CD4-positive, CD25-positive, alpha-beta regulatory T cell (primary cell): ENCODE data around the gene TECPR2. TPM values are rescaled to one million over a fixed set of nuclear protein-coding genes. Genes with fewer than 3 reads are reported as not detected.

Source experiments
- ATAC-seq, 2 donors: fragments of 150-1000 bp; cut with Tn5 transposase; one replicate each; pipeline ENCODE4 v1.10.0; 2021; ENCODE audit warnings: low read depth in 2 of 2, moderate number of reproducible peaks in 2 of 2, moderate library complexity in 1 of 2
- DNase-seq, 3 donors: peaks; one replicate each; pipeline versions ENCODE4 v3.0.0 to v3.0.0-alpha.2; 2012 to 2022; ENCODE audit warnings: mixed read lengths in 1 of 3
- H3K27ac ChIP-seq: one replicate; pipeline ENCODE4 v1.7.0; 2013; ENCODE audit warnings: mild to moderate bottlenecking, low read length; ENCODE audit not compliant: insufficient read depth, poor library complexity, severe bottlenecking
- H3K27me3 ChIP-seq: one replicate; pipeline ENCODE4 v1.7.0; 2013; ENCODE audit warnings: low read length; ENCODE audit not compliant: control insufficient read depth, insufficient read depth
- H3K36me3 ChIP-seq: one replicate; pipeline ENCODE4 v1.7.0; 2013; ENCODE audit warnings: mild to moderate bottlenecking, low read length, moderate library complexity; ENCODE audit not compliant: control insufficient read depth, insufficient read depth
- H3K4me1 ChIP-seq: 2 replicates; pipeline ENCODE4 v1.7.0; 2013; ENCODE audit warnings: mild to moderate bottlenecking, low read length; ENCODE audit not compliant: insufficient read depth, control insufficient read depth, poor library complexity, severe bottlenecking
- H3K4me3 ChIP-seq: one replicate; pipeline ENCODE4 v1.7.0; 2013; ENCODE audit warnings: low read depth, mild to moderate bottlenecking, low read length, moderate library complexity
- H3K9me3 ChIP-seq, 2 experiments: 1 replicate in 1 of 2; 2 replicates in 1 of 2; pipeline ENCODE4 v1.7.0; 2013; ENCODE audit warnings: low read length in 2 of 2, mild to moderate bottlenecking in 1 of 2, moderate library complexity in 1 of 2; ENCODE audit not compliant: control insufficient read depth in 2 of 2
- H3K27ac Mint-ChIP-seq, 3 donors: one replicate each; pipeline ENCODE4 v1.8.0; 2020 to 2022; ENCODE audit warnings: mild to moderate bottlenecking in 3 of 3, mixed read lengths in 3 of 3, moderate library complexity in 2 of 3
- H3K27me3 Mint-ChIP-seq: one replicate; pipeline ENCODE4 v1.8.0; 2022; ENCODE audit warnings: mild to moderate bottlenecking, mixed read lengths
- H3K36me3 Mint-ChIP-seq: one replicate; pipeline ENCODE4 v1.8.0; 2020; ENCODE audit warnings: mixed read lengths
- H3K4me1 Mint-ChIP-seq, 4 donors: one replicate each; pipeline ENCODE4 v1.8.0; 2020 to 2022; ENCODE audit warnings: mixed read lengths in 4 of 4, mild to moderate bottlenecking in 1 of 4
- H3K4me3 Mint-ChIP-seq, 4 donors: one replicate each; pipeline ENCODE4 v1.8.0; 2020 to 2022; ENCODE audit warnings: mild to moderate bottlenecking in 4 of 4, mixed read lengths in 4 of 4, moderate library complexity in 3 of 4
- H3K9me3 Mint-ChIP-seq, 7 donors: one replicate each; pipeline ENCODE4 v1.8.0; 2020 to 2022; ENCODE audit warnings: mixed read lengths in 7 of 7, mild to moderate bottlenecking in 3 of 7, moderate library complexity in 2 of 7
- polyA plus RNA-seq, 4 donors: library from polyadenylated mRNA; unstranded; fragments of 300-500 nt; fragmentation: Illumina TruSeq; gene quantifications; one replicate each; pipeline ENCODE4 v1.2.3, GENCODE V29; 2021
- total RNA-seq: library from RNA; stranded (reverse); gene quantifications from one replicate; pipeline ENCODE4 v1.2.3, GENCODE V29; 2022

TECPR2 gene
- total and polyA plus RNA-seq, 5 donors from 2014 or later, result 2.4 to 12.7 (median 2.9) TPM

DNA sequence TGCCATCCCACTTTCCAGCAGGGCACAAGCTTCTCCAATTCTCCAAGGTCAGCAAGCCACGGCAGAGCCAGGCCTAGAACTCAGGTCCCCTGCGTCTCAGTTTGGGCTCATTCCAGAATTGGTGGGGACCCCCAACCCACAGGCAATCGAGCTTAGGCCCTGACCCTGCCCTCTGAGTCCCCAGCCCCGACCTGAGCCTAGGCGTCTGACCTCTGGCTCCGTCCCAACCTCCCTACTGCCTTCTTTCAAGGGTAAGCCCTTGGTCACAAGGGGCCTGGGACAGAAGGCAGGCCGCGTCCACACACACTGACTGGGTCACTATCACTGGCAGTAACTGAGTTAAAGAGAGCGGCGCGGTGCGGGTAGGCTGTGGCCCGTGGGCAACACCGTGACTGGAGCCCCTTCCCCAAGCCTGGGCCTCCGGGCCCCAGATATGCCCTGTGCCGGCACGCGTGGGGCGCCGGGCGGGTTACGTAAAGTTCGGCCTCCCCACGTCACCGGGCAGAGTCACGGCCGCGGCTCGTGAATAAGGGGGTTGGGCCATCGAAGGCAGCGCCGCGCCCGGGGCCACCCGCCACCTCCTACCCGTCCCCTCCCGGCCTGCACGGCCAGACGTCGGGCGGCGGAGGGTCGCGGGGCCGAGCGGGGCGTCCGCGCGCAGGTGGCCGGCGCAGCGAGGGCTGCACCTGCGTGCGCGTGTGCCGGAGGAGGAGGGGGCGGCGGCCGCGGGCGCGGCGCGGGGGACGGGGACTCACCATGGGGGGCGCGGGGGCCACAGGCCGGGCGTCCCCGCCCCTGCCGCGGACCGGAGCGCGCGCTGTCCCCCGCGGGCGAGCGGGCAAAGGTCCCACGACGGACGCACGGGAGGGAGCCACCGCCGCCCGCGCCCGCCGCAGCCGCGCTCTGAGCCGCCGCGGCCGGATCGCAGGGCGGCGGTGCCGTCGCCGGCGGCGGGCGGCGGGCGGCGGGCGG, 146.3 kb downstream of the TECPR2 start:
- no peaks in the 10 kb centered on the region for H3K36me3 Mint-ChIP-seq
- Histone ChIP-seq H3K27me3 (no peaks in the 10 kb centered on the region), H3K36me3 (no peaks in the 10 kb centered on the region), H3K9me3 (no peaks in the 10 kb centered on the region), H3K4me3 (no peak overlapping the region), H3K4me1 (peaks cover 15% of the 10 kb centered on the region), H3K27ac (peak overlapping the region; percentile 62)
- peak overlapping the region in 2 of 3 donors; percentile 27 to 89 for H3K27ac Mint-ChIP-seq
- H3K9me3 Mint-ChIP-seq, result peaks cover 0 to 1% (median 0%) of the 10 kb centered on the region in 7 donors
- ATAC-seq, result peak; percentile 4 to 28
- no peaks in the 10 kb centered on the region for H3K27me3 Mint-ChIP-seq
- H3K4me1 Mint-ChIP-seq, result peaks cover 0 to 23% (median 4%) of the 10 kb centered on the region in 4 donors
- peak overlapping the region; percentile 73 to 87 (median 78) for H3K4me3 Mint-ChIP-seq
- DNase-seq, result peak in 2 of 3 donors; percentile 38 to 50

DNA sequence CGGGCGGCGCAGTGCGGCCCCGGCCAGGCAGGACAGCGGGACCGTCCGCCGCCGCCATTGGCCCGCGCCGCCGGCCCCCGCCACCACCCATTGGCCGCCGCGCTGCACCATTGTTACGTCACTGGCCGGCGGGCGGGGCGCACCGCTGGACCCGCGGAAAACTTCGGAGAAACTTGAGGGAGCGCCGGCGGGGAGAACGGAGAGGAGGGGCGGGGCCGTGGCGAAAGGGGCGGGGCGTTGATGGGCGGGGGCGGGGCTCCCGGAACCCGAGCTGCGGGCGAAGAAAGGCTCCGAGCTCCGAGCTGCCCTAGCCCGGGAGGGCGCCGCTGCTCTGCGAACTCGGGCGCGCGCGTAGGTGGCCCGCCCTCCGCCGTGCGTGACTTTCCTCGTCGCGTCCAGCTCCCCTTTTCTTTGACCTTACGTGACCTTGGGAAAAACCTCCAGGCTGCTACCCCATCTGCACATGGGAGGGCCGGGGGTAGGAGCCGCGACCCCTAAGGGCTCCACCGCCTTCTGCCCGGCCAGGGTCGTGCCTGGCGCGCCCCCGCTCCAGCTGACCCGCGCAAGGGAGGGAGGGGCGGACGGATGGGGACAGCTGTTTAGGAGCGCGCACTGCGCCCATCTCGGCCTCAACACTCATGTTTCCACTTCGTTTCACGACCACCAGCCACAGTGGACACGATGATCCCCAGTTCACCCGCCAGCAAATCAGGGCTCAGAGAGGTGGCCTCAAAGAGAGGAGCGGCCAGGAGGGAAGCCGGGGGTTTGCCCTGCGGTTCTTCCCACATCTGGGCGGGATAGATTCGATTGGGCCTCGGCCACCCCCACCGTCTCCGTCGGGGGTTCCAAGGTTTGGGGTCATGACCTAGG, 147.2 kb downstream of the TECPR2 start, which contains the start of gene ANKRD9:
TSS of gene ANKRD9 (minus strand) at position 31 of the 870 bp plus-strand sequence. CDS start 1,887 bp downstream, outside the sequence.
- H3K9me3 Mint-ChIP-seq, result no peaks in the 10 kb centered on the region
- peak; percentile 65 to 92 (median 83) for DNase-seq
- H3K4me1 ChIP-seq, result peaks cover 15% of the 10 kb centered on the region
- no peaks in the 10 kb centered on the region for H3K27me3 ChIP-seq
- no peaks in the 10 kb centered on the region for H3K9me3 ChIP-seq
- no peaks in the 10 kb centered on the region for H3K36me3 ChIP-seq
- no peaks in the 10 kb centered on the region for H3K36me3 Mint-ChIP-seq
- H3K4me1 Mint-ChIP-seq, result peaks cover 0 to 23% (median 4%) of the 10 kb centered on the region in 4 donors
- peak within 1 kb of the TSS; percentile 62 for H3K27ac ChIP-seq
- H3K27me3 Mint-ChIP-seq, result no peaks in the 10 kb centered on the region
- H3K4me3 Mint-ChIP-seq, result peak within 1 kb of the TSS; percentile 87 to 91 (median 88)
- H3K27ac Mint-ChIP-seq, result peak within 1 kb of the TSS; percentile 27 to 89 (median 89)
- peak within 1 kb of the TSS; percentile 48 for H3K4me3 ChIP-seq
- ATAC-seq, result peak; percentile 76 to 82

- Mint-ChIP-seq H3K4me1 (peaks cover 0 to 23% (median 4%) of the 10 kb centered on the region in 4 donors), H3K27ac (peak overlapping the region in 2 of 3 donors; percentile 14 to 85)
Observed at GRCh38 chr14:102510616-102511520, 148.1 kb downstream of the TECPR2 start.

DNA sequence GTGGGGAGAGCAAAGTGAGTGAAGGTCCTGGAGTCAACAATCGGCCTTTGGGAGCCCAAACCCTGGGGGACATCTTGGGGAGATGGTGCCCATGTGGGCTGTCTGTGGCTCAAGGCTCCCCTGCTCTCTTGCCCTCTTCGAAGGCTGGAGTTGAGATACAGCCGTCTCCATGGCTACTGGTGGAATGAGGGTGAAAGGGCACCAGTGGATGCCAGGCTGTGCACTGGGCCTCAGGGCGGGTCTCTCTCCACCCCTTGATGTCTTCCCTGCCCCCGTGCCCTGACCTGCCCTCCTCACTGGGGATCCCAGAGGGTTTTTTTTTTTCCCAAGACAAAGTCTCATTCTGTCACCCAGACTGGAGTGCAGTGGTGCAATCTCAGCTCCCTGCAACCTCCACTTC, 148.8 kb downstream of the TECPR2 start:
- H3K36me3 ChIP-seq, result no peaks in the 10 kb centered on the region
- ATAC-seq (no peak), DNase-seq (no peak)
- no peaks in the 10 kb centered on the region for H3K27me3 ChIP-seq
- Mint-ChIP-seq H3K9me3 (no peaks in the 10 kb centered on the region), H3K27me3 (peaks cover 5% of the 10 kb centered on the region), H3K4me1 (peaks cover 0 to 27% (median 6%) of the 10 kb centered on the region in 4 donors), H3K27ac (peak overlapping the region in 1 of 3 donors; percentile 14), H3K36me3 (no peaks in the 10 kb centered on the region), H3K4me3 (peak overlapping the region; percentile 33 to 89 (median 79))
- no peak overlapping the region for H3K4me3 ChIP-seq
- H3K27ac ChIP-seq, result no peak overlapping the region
- peaks cover 18% of the 10 kb centered on the region for H3K4me1 ChIP-seq
- H3K9me3 ChIP-seq, result no peaks in the 10 kb centered on the region

More at GRCh38 chr14:102510616-102511520, 148.1 kb downstream of the TECPR2 start:
- Mint-ChIP-seq H3K9me3 (no peaks in the 10 kb centered on the region), H3K27me3 (no peaks in the 10 kb centered on the region), H3K36me3 (no peaks in the 10 kb centered on the region), H3K4me3 (peak overlapping the region; percentile 87 to 91 (median 88))
- no peaks in the 10 kb centered on the region for H3K36me3 ChIP-seq
- no peaks in the 10 kb centered on the region for H3K9me3 ChIP-seq
- H3K27me3 ChIP-seq, result no peaks in the 10 kb centered on the region
- ATAC-seq, result no peak
- peaks cover 15% of the 10 kb centered on the region for H3K4me1 ChIP-seq
- peak overlapping the region; percentile 41 for H3K27ac ChIP-seq
- DNase-seq, result peak in 1 of 3 donors; percentile 39
- H3K4me3 ChIP-seq, result peak overlapping the region; percentile 48

DNA sequence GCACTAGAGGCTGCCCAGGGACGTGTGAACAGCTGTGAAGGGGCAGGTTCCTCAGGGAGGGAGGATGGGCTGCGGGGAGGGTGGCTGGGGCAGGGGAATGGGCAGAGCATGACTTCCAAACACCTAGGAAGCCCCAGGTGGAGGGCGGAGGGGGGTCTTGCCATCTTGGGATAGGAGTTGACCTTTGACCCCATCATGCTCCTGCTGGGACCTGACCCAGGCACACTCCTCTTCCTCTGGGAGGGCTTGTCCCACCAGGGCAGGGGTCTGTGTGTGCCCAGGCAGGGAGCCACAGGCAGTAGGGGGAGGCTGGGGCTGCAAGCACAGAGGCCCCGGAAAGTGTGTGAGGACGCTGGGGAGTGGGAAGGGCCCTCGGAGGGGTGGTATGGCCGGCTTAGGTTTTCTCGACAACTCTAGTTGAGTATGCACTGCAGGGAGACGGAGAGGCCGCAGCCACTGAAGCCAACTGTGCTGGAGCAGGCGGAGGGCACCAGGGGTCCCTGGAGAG, 150.1 kb downstream of the TECPR2 start:
- Mint-ChIP-seq H3K36me3 (no peaks in the 10 kb centered on the region), H3K27me3 (peaks cover 6% of the 10 kb centered on the region), H3K27ac (no peak overlapping the region), H3K4me3 (peak overlapping the region in 2 of 4 donors; percentile 59 to 85), H3K9me3 (no peaks in the 10 kb centered on the region), H3K4me1 (peaks cover 0 to 27% (median 6%) of the 10 kb centered on the region in 4 donors)
- H3K4me3 ChIP-seq, result no peak overlapping the region
- H3K9me3 ChIP-seq, result no peaks in the 10 kb centered on the region
- ATAC-seq (no peak), DNase-seq (no peak)
- no peaks in the 10 kb centered on the region for H3K27me3 ChIP-seq
- no peak overlapping the region for H3K27ac ChIP-seq
- no peaks in the 10 kb centered on the region for H3K36me3 ChIP-seq
- H3K4me1 ChIP-seq, result peaks cover 25% of the 10 kb centered on the region

- Mint-ChIP-seq H3K36me3 (no peaks in the 10 kb centered on the region), H3K27me3 (peaks cover 14% of the 10 kb centered on the region), H3K27ac (no peak overlapping the region), H3K9me3 (no peaks in the 10 kb centered on the region), H3K4me3 (peak overlapping the region in 1 of 4 donors; percentile 84), H3K4me1 (peaks cover 0 to 22% (median 5%) of the 10 kb centered on the region in 4 donors)
- no peaks in the 10 kb centered on the region for H3K36me3 ChIP-seq
- DNase-seq (no peak), ATAC-seq (no peak)
- peaks cover 22% of the 10 kb centered on the region for H3K4me1 ChIP-seq
- no peak overlapping the region for H3K4me3 ChIP-seq
- H3K9me3 ChIP-seq, result no peaks in the 10 kb centered on the region
- H3K27me3 ChIP-seq, result no peaks in the 10 kb centered on the region
- no peak overlapping the region for H3K27ac ChIP-seq
Observed at GRCh38 chr14:102513899-102514772, 151.4 kb downstream of the TECPR2 start.
